CD4-positive, CD25-positive, alpha-beta regulatory T cell (primary cell): ENCODE data around the gene ANXA3. TPM values are rescaled to one million over a fixed set of nuclear protein-coding genes. Genes with fewer than 3 reads are reported as not detected.

Source experiments
- ATAC-seq, 2 donors: fragments of 150-1000 bp; cut with Tn5 transposase; one replicate each; pipeline ENCODE4 v1.10.0; 2021; ENCODE audit warnings: low read depth in 2 of 2, moderate number of reproducible peaks in 2 of 2, moderate library complexity in 1 of 2
- DNase-seq, 3 donors: peaks; one replicate each; pipeline versions ENCODE4 v3.0.0 to v3.0.0-alpha.2; 2012 to 2022; ENCODE audit warnings: mixed read lengths in 1 of 3
- H3K27ac ChIP-seq: one replicate; pipeline ENCODE4 v1.7.0; 2013; ENCODE audit warnings: mild to moderate bottlenecking, low read length; ENCODE audit not compliant: insufficient read depth, poor library complexity, severe bottlenecking
- H3K27me3 ChIP-seq: one replicate; pipeline ENCODE4 v1.7.0; 2013; ENCODE audit warnings: low read length; ENCODE audit not compliant: control insufficient read depth, insufficient read depth
- H3K36me3 ChIP-seq: one replicate; pipeline ENCODE4 v1.7.0; 2013; ENCODE audit warnings: mild to moderate bottlenecking, low read length, moderate library complexity; ENCODE audit not compliant: control insufficient read depth, insufficient read depth
- H3K4me1 ChIP-seq: 2 replicates; pipeline ENCODE4 v1.7.0; 2013; ENCODE audit warnings: mild to moderate bottlenecking, low read length; ENCODE audit not compliant: insufficient read depth, control insufficient read depth, poor library complexity, severe bottlenecking
- H3K4me3 ChIP-seq: one replicate; pipeline ENCODE4 v1.7.0; 2013; ENCODE audit warnings: low read depth, mild to moderate bottlenecking, low read length, moderate library complexity
- H3K9me3 ChIP-seq, 2 experiments: 1 replicate in 1 of 2; 2 replicates in 1 of 2; pipeline ENCODE4 v1.7.0; 2013; ENCODE audit warnings: low read length in 2 of 2, mild to moderate bottlenecking in 1 of 2, moderate library complexity in 1 of 2; ENCODE audit not compliant: control insufficient read depth in 2 of 2
- H3K27ac Mint-ChIP-seq, 3 donors: one replicate each; pipeline ENCODE4 v1.8.0; 2020 to 2022; ENCODE audit warnings: mild to moderate bottlenecking in 3 of 3, mixed read lengths in 3 of 3, moderate library complexity in 2 of 3
- H3K27me3 Mint-ChIP-seq: one replicate; pipeline ENCODE4 v1.8.0; 2022; ENCODE audit warnings: mild to moderate bottlenecking, mixed read lengths
- H3K36me3 Mint-ChIP-seq: one replicate; pipeline ENCODE4 v1.8.0; 2020; ENCODE audit warnings: mixed read lengths
- H3K4me1 Mint-ChIP-seq, 4 donors: one replicate each; pipeline ENCODE4 v1.8.0; 2020 to 2022; ENCODE audit warnings: mixed read lengths in 4 of 4, mild to moderate bottlenecking in 1 of 4
- H3K4me3 Mint-ChIP-seq, 4 donors: one replicate each; pipeline ENCODE4 v1.8.0; 2020 to 2022; ENCODE audit warnings: mild to moderate bottlenecking in 4 of 4, mixed read lengths in 4 of 4, moderate library complexity in 3 of 4
- H3K9me3 Mint-ChIP-seq, 7 donors: one replicate each; pipeline ENCODE4 v1.8.0; 2020 to 2022; ENCODE audit warnings: mixed read lengths in 7 of 7, mild to moderate bottlenecking in 3 of 7, moderate library complexity in 2 of 7
- polyA plus RNA-seq, 4 donors: library from polyadenylated mRNA; unstranded; fragments of 300-500 nt; fragmentation: Illumina TruSeq; gene quantifications; one replicate each; pipeline ENCODE4 v1.2.3, GENCODE V29; 2021
- total RNA-seq: library from RNA; stranded (reverse); gene quantifications from one replicate; pipeline ENCODE4 v1.2.3, GENCODE V29; 2022

ANXA3 gene
- total and polyA plus RNA-seq, 5 donors from 2014 or later = not detected

DNA sequence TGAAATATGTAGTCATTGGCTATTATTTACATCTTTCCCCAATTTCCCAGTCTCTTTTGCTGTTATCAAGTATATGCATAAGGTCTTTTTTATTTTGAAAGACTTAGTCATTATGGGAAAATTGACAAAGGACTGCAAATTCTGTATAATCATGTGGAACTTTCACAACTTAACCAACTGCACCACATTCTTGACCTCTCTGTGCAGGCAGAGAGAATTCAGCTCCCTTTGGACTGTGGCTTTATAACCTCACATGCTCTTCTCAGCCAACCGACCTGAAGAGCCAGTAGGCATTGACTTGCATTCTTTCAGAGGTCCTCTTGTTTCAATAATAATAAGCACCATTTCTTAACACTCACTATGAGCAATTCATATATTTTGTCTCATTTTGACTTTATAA lies 66.9 kb downstream of the ANXA3 start:
- Histone ChIP-seq H3K4me1 (peaks cover 3% of the 10 kb centered on the region), H3K4me3 (no peak overlapping the region), H3K36me3 (no peaks in the 10 kb centered on the region), H3K27ac (no peak overlapping the region), H3K27me3 (peaks cover 2% of the 10 kb centered on the region), H3K9me3 (no peaks in the 10 kb centered on the region)
- peaks cover 0 to 11% (median 3%) of the 10 kb centered on the region in 4 donors for H3K4me1 Mint-ChIP-seq
- DNase-seq (no peak), ATAC-seq (no peak)
- H3K9me3 Mint-ChIP-seq = no peaks in the 10 kb centered on the region
- H3K36me3 Mint-ChIP-seq = no peaks in the 10 kb centered on the region
- H3K27me3 Mint-ChIP-seq = no peaks in the 10 kb centered on the region
- no peak overlapping the region for H3K27ac Mint-ChIP-seq
- no peak overlapping the region for H3K4me3 Mint-ChIP-seq

- no peak for DNase-seq
- H3K36me3 Mint-ChIP-seq = no peaks in the 10 kb centered on the region
- no peak overlapping the region for H3K27ac Mint-ChIP-seq
- no peaks in the 10 kb centered on the region for H3K4me1 ChIP-seq
- peaks cover 2% of the 10 kb centered on the region for H3K27me3 ChIP-seq
- H3K36me3 ChIP-seq = no peaks in the 10 kb centered on the region
- no peaks in the 10 kb centered on the region for H3K4me1 Mint-ChIP-seq
- H3K27me3 Mint-ChIP-seq = no peaks in the 10 kb centered on the region
- H3K27ac ChIP-seq = no peak overlapping the region
- ATAC-seq = no peak
- H3K9me3 ChIP-seq = no peaks in the 10 kb centered on the region
- peaks cover 0 to 1% (median 0%) of the 10 kb centered on the region in 7 donors for H3K9me3 Mint-ChIP-seq
- H3K4me3 Mint-ChIP-seq = no peak overlapping the region
- H3K4me3 ChIP-seq = no peak overlapping the region
Observed at GRCh38 chr4:78621395-78621794, 69.8 kb downstream of the ANXA3 start.

- Histone ChIP-seq H3K27ac (no peak overlapping the region), H3K4me3 (no peak overlapping the region), H3K27me3 (peaks cover 2% of the 10 kb centered on the region), H3K36me3 (no peaks in the 10 kb centered on the region), H3K4me1 (no peaks in the 10 kb centered on the region), H3K9me3 (no peaks in the 10 kb centered on the region)
- Mint-ChIP-seq H3K4me3 (no peak overlapping the region), H3K4me1 (no peaks in the 10 kb centered on the region), H3K27me3 (peaks cover 4% of the 10 kb centered on the region), H3K36me3 (no peaks in the 10 kb centered on the region), H3K27ac (no peak overlapping the region), H3K9me3 (peaks cover 0 to 2% (median 0%) of the 10 kb centered on the region in 7 donors)
- ATAC-seq (no peak), DNase-seq (no peak)
Observed at GRCh38 chr4:78622253-78622979, 70.8 kb downstream of the ANXA3 start.

DNA sequence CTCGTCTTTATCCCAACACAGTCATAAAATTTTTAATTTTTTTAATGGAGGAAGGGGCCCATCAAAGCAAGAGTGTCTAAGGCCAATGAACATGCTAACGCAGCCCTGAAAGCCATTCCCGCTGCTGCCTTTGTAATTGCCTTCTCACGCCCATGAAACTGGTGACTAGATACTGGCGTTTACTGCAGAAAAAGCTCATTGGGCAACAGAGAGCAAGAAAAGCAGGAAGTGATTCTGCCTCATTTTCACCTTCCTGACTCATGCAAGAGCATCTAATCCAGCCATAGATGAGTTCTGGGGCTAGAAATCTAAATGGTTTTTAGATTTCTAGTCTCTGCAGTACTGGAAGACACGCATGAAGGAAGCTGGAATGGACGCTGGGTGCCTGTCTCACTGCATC lies 72.5 kb downstream of the ANXA3 start:
- H3K27me3 Mint-ChIP-seq = peaks cover 5% of the 10 kb centered on the region
- Histone ChIP-seq H3K27me3 (peaks cover 2% of the 10 kb centered on the region), H3K4me1 (no peaks in the 10 kb centered on the region), H3K9me3 (no peaks in the 10 kb centered on the region), H3K36me3 (no peaks in the 10 kb centered on the region), H3K4me3 (no peak overlapping the region), H3K27ac (no peak overlapping the region)
- H3K9me3 Mint-ChIP-seq = peaks cover 0 to 2% (median 0%) of the 10 kb centered on the region in 7 donors
- H3K27ac Mint-ChIP-seq = no peak overlapping the region
- H3K36me3 Mint-ChIP-seq = no peaks in the 10 kb centered on the region
- H3K4me3 Mint-ChIP-seq = no peak overlapping the region
- DNase-seq (no peak), ATAC-seq (no peak)
- H3K4me1 Mint-ChIP-seq = no peaks in the 10 kb centered on the region

DNA sequence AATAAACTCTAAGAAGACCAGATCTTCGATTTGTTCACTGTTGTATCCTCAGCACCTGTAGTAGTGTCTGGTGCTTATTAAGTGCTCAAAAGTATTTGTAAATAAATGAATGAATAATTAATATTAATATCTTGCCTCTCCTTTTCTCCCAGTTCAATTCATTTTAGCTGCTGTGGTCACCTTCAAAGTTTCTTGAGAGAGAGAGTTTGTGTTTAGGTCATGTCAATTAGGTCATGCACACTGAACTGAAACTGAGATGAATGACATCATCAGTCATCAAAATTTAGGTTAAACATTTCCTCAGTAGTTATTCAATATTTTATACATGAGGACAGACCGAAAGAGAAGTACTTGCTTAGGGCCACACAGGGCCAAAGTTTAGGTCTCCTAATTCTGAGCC lies 73.5 kb downstream of the ANXA3 start:
- ATAC-seq (no peak), DNase-seq (no peak)
- Mint-ChIP-seq H3K36me3 (no peaks in the 10 kb centered on the region), H3K4me3 (no peak overlapping the region), H3K4me1 (no peaks in the 10 kb centered on the region), H3K9me3 (peaks cover 0 to 2% (median 0%) of the 10 kb centered on the region in 7 donors), H3K27ac (no peak overlapping the region), H3K27me3 (peaks cover 5% of the 10 kb centered on the region)
- Histone ChIP-seq H3K4me3 (no peak overlapping the region), H3K27me3 (peaks cover 2% of the 10 kb centered on the region), H3K4me1 (no peaks in the 10 kb centered on the region), H3K36me3 (no peaks in the 10 kb centered on the region), H3K27ac (no peak overlapping the region), H3K9me3 (no peaks in the 10 kb centered on the region)

- DNase-seq (no peak), ATAC-seq (no peak)
- Mint-ChIP-seq H3K4me1 (no peaks in the 10 kb centered on the region), H3K4me3 (no peak overlapping the region), H3K27ac (no peak overlapping the region), H3K9me3 (peaks cover 0 to 5% (median 0%) of the 10 kb centered on the region in 7 donors), H3K36me3 (no peaks in the 10 kb centered on the region), H3K27me3 (peaks cover 10% of the 10 kb centered on the region)
- Histone ChIP-seq H3K4me1 (no peaks in the 10 kb centered on the region), H3K9me3 (no peaks in the 10 kb centered on the region), H3K36me3 (no peaks in the 10 kb centered on the region), H3K27me3 (peaks cover 2% of the 10 kb centered on the region), H3K4me3 (no peak overlapping the region), H3K27ac (no peak overlapping the region)
Observed at GRCh38 chr4:78627046-78627965, 75.7 kb downstream of the ANXA3 start.

DNA sequence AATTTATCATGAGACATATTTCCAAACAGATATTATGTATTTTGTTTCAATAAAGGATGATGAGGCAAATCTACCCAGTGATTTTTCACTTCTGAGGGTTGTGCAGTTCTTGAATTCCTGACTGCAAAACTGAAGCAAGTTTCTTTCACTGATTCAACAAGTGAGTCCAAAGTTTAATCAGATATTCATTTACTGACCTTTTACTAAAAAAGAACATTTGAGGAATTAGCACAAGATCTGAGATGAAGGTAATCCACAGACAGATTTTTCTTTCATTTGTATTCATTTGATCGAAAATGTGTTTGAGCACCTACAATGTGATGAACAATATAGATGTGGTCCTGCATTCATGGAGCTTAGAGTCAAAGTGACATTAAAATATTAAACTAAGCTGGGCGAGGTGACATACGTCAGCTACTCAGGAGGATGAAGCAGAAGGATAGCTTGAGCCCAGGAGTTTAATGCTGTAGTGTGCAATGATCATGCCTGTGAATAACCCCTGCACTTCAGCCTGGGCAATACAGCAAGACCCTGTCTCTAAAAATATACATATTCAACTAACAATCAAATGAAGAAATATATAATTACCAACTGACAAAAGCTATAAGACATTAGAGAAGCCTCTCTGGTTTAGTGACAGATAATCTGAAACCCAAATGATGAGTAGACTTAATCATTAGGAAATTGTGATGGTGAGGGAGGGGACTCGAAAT lies 76.6 kb downstream of the ANXA3 start:
- Histone ChIP-seq H3K36me3 (no peaks in the 10 kb centered on the region), H3K4me1 (no peaks in the 10 kb centered on the region), H3K27me3 (peaks cover 2% of the 10 kb centered on the region), H3K4me3 (no peak overlapping the region), H3K27ac (no peak overlapping the region), H3K9me3 (no peaks in the 10 kb centered on the region)
- Mint-ChIP-seq H3K9me3 (peaks cover 0 to 5% (median 0%) of the 10 kb centered on the region in 7 donors), H3K4me1 (no peaks in the 10 kb centered on the region), H3K4me3 (no peak overlapping the region), H3K36me3 (no peaks in the 10 kb centered on the region), H3K27ac (no peak overlapping the region), H3K27me3 (peaks cover 12% of the 10 kb centered on the region)
- DNase-seq (no peak), ATAC-seq (no peak)
